Heart left ventricle (tissue), 13 donors: Measurements from ENCODE around the gene MRFAP1.

Source experiments
- POLR2A ChIP-seq, 2 donors: fragments of 450-650 bp; IDR thresholded peaks; one replicate each; pipeline ENCODE4 v1.6.1; 2017; ENCODE audit warnings: antibody characterized with exemption in 2 of 2, mild to moderate bottlenecking in 2 of 2, moderate library complexity in 2 of 2
- TF ChIP-seq, protein P1 (sequence below), 12 donors: fragments of 200-600 bp; sonication (generic) in 4 of 12; IDR thresholded peaks; one replicate each; pipeline versions ENCODE4 v1.5.0 to v1.8.0; 2018 to 2022; ENCODE audit warnings: antibody characterized with exemption in 12 of 12, mild to moderate bottlenecking in 5 of 12
- donor health status: ischemic (EF 13 %, LVEDD 7.1; RV severe dilation, severe dysfunction).
- donor health status: DM: no; HTN: yes; CAD: no.
- donor health status: DM: no; HTN: no; CAD: no.
- donor health status: ischemic (EF 25% LVEDD 6.9; RV normal size, moderate dysfunction).
- donor health status: ischemic (EF 25% LVEDD 5.7; RV mildly dilated, moderate dysfunction).
- donor health status: ischemic (EF 35%, LVEDD 5.7; RV mildly dilated, moderate dysfunction).
- donor health status: nonischemic (EF 11% LVEDD 7.7; RV severe dilation, severe dysfunction).
- donor health status: DM: yes; HTN: yes; CAD: no.
- donor health status: PGD.
- donor health status: ischemic (EF 29% LVEDD 5.4; RV normal size, mild dysfunction).
- donor health status: nonischemic (EF 23%, LVEDD 6.1; RV moderate dilation, normal function).

DNA sequence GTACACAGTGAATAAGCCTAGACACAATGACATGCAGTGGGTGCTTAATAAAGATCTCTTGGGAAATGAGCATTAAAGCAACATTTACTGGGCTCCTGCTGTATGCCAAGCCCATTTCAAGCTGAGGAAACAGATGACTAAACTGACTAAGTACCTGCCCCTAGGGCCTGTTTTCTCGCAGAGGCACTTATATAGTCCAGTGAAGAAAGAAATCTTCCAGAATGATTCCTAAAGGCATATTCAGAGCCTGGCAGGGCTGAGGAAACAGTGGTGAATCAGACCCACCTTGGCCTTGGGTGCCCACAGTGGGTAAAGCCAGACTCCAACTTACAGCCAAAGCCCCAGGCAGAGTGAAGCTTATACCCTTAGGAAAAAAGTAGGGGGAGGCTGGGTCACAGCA lies 31.2 kb downstream of the MRFAP1 start:
- TF ChIP-seq, protein P1, sequence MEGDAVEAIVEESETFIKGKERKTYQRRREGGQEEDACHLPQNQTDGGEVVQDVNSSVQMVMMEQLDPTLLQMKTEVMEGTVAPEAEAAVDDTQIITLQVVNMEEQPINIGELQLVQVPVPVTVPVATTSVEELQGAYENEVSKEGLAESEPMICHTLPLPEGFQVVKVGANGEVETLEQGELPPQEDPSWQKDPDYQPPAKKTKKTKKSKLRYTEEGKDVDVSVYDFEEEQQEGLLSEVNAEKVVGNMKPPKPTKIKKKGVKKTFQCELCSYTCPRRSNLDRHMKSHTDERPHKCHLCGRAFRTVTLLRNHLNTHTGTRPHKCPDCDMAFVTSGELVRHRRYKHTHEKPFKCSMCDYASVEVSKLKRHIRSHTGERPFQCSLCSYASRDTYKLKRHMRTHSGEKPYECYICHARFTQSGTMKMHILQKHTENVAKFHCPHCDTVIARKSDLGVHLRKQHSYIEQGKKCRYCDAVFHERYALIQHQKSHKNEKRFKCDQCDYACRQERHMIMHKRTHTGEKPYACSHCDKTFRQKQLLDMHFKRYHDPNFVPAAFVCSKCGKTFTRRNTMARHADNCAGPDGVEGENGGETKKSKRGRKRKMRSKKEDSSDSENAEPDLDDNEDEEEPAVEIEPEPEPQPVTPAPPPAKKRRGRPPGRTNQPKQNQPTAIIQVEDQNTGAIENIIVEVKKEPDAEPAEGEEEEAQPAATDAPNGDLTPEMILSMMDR (IDR thresholded peaks at IDR 0.05) = no peak
- no peak for TF ChIP-seq POLR2A (IDR thresholded peaks at IDR 0.05)
